Stimulated activated CD8-positive, alpha-beta memory T cell treated with anti-CD3 and anti-CD28 coated beads, Interleukin-12 subunit alpha, Interleukin-12 subunit beta, amount 100 ng/mL, for 24 hours (primary cell): ENCODE results near the gene KRT77.
"Not testable (repeated sequence)": the region's sequence is repeated elsewhere in the genome, so short reads cannot be mapped to it uniquely, and the experiment has no call there.

Experiments
- DNase-seq: peaks from one replicate; pipeline ENCODE4 v3.0.0-alpha.2; 2020; ENCODE audit errors: extremely low read depth

KRT77 gene

GRCh38 chr12:52722680-52723079, 19.4 kb upstream of the KRT77 start:
- DNase-seq: no peak

- no peak for DNase-seq
Observed at GRCh38 chr12:52721838-52722470, 18.6 kb upstream of the KRT77 start.

DNA sequence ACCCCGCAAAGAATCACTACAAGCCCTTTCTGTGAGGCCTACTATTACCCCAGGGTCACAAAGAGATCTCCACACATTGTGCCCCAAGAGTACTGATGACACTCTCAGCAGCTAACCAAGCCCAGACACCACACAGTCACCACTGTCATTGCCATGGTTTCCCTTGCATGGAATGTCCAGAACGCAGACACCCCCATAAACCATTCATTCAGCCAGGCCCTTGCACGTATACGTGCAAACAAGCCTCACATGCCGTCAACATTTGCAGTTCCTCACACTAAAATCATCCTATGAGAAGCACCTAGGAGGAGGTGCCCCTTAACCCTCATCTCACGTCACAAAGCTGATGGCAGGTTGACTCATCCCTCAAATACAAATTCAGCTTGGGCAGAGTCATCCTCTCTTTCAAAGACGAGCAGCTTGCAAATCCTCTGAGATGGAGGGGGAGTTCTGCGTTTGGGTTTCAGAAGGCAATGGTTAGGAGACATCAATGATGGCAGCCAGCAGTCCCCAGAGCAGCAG, 17.1 kb upstream of the KRT77 start:
- no peak for DNase-seq

- no peak for DNase-seq
Observed at GRCh38 chr12:52716061-52716460, 12.7 kb upstream of the KRT77 start.

GRCh38 chr12:52715416-52715815, 12.1 kb upstream of the KRT77 start:
- DNase-seq: no peak

- no peak for DNase-seq
Observed at GRCh38 chr12:52714887-52715281, 11.6 kb upstream of the KRT77 start.

- DNase-seq: no peak
Observed at GRCh38 chr12:52713960-52714886, 10.9 kb upstream of the KRT77 start.

DNA sequence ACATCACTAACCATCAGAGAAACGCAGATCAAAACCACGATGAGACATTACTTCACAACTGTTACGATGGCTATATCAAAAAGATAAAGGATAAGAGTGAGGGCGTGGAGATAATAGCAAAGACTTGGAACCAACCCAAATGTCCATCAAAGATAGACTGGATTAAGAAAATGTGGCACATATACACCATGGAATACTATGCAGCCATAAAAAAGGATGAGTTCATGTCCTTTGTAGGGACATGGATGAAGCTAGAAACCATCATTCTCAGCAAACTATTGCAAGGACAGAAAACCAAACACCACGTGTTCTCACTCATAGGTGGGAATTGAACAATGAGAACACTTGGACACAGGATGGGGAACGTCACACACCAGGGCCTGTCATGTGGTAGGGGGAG, 8.8 kb upstream of the KRT77 start:
- not testable (repeated sequence) for DNase-seq

DNA sequence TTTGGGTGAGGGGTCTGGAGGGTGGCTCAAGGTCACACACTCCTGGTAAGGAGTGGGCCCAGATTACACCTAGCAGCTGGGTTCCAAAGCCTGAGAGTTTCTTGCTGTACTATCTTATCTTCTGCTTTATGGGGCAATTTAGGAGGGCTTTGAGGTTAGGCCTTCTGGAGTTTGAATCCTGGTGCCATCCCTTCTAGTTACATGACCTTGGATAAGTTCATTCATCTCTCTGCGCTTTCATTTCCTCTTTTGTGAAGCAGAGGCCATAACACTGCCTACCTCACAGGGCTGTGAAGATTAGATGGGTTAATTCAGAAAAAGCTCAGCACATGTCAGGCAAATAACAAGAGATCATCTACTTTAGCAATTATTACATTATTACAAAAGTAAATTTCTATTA, 7.4 kb upstream of the KRT77 start:
- DNase-seq: no peak

DNA sequence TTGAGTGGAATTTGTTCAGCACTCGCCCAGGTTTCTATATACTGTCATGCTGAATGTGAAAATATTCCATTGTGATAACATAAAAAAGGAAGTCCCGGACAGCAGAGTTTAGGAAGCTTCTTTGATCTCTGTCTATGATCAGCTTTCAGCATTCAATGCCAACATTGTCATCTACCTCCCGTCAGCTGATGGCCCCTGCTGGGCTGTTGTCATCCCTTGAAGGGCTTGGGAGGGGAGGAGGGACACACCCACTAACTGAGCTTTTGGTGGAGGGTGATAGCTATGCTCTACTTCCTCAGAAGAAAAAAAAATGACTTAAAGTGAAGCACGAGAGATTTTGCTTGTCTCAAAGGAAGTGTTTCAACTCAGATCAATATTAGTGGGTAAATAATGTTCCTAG, 4.7 kb upstream of the KRT77 start:
- no peak for DNase-seq

DNA sequence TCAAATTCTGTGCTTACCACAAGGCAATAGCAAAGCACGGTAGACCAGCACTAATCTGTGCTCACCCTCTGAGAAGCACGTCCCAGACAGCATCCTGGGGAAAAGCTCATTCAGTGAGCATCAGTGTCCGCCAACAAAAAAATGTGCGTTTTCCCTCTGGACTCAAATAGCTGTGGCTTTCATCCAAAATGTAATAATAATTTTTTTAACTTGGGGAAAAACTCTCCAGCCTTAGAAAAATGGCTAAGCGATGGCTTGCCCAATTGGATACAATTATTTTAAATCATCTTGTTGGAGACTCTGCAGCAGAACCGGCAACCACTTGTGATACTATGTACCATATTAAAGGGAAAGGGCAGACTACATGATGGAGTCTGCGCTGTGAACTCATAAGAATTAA, 1.1 kb upstream of the KRT77 start:
- DNase-seq: no peak

GRCh38 chr12:52703878-52704277, 554 bp upstream of the KRT77 start:
- no peak for DNase-seq

- DNase-seq: no peak
Observed at GRCh38 chr12:52702338-52702737, 986 bp downstream of the KRT77 start.

- no peak for DNase-seq
Observed at GRCh38 chr12:52701281-52701680, 2.0 kb downstream of the KRT77 start.

DNA sequence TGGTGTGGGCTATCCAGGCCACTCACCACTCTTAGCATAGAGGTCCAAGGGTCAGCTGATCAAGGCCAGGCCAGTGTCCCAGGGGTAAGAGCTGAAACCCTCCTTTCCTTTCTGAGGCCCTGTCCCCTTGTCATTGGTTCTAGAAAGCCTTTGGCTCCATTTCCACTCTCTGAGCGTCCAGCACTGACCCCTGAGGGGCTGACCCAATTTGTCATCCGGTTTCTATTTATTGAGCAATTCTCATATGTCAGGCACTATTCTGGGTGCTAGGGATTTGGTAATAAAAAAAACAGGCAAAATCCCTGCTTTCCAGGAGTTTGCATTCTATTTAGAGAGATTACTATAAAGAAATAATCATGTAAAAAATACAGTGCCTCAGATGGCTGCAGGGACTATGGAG, 3.4 kb downstream of the KRT77 start:
- no peak for DNase-seq

DNA sequence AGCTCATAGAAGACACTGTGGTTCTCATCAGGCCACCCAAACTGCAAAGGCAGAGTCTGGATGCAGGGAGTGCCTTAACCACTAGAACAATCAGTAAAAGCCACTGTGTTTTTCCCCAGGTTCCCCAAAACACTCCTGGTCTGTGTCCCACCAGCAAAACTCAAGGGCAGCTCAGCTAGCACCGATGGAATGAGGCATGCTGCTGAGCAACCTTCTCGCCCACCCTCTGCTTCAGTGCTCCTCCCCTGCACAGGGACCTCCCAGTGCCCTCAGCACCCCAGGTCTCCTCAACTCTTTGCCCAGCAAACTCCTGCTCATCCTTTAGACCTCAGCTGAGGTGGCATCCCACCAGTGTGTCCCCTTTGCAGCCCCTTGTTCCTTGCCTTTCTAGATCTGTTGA, 4.0 kb downstream of the KRT77 start:
- no peak for DNase-seq

- no peak for DNase-seq
Observed at GRCh38 chr12:52698651-52699340, 4.5 kb downstream of the KRT77 start.

DNA sequence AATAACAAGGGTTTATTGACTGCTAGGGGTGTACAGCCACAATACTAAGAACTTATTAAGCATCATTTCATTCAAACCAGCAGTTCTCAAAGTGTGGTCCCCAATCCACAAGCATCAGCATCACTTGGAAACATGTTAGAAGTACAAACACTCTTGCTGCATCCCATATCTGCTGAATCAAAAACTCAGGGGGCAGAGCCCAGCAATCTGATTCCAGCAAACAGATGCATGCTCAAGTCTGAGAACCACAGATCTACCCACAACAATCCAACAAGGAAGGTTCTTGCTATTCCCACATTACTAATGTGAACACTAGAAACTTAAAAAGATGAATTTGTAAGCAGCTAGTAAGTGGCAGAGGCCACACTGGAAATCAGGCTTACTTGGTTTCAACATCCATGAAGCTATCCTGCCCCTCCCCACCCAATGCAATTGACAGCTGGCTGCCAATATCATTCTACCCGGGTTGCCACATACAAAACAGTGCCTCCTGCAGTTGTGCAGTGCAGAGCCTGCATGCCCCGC, 6.2 kb downstream of the KRT77 start:
- no peak for DNase-seq

DNA sequence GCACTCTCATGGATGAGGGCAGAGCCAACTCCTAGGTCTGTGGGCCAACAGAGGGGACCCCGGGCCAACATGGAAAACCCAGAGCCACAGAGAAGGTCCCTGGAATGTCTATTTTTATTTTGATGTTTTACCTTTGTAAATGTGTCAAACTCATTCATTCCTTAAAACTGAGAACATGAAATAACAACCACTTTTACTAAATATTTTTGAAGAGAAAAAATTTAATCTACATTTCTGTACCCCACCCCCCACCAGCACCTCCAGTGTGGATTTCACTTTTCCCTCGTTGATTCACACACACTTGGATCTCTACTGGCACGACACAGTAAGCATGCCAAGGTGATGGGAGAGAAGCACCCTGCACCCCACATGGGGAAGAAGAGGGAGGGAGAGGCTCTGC, 6.7 kb downstream of the KRT77 start:
- DNase-seq: no peak

GRCh38 chr12:52695039-52695438, 8.3 kb downstream of the KRT77 start:
- no peak for DNase-seq

- DNase-seq: no peak
Observed at GRCh38 chr12:52694151-52694550, 9.2 kb downstream of the KRT77 start.

- no peak for DNase-seq
Observed at GRCh38 chr12:52693261-52693660, 10.1 kb downstream of the KRT77 start.
